ENCODE measurements around the gene TRAPPC14. TPM values are rescaled to one million over a fixed set of nuclear protein-coding genes. Genes with fewer than 3 reads are reported as not detected.
A peak's percentile ranks its signal among the peaks of the same experiment; 100 is the strongest.

TRAPPC14 gene
- total and polyA plus RNA-seq, 8 donors, result 10.7 to 33.3 (median 20.3) TPM

DNA sequence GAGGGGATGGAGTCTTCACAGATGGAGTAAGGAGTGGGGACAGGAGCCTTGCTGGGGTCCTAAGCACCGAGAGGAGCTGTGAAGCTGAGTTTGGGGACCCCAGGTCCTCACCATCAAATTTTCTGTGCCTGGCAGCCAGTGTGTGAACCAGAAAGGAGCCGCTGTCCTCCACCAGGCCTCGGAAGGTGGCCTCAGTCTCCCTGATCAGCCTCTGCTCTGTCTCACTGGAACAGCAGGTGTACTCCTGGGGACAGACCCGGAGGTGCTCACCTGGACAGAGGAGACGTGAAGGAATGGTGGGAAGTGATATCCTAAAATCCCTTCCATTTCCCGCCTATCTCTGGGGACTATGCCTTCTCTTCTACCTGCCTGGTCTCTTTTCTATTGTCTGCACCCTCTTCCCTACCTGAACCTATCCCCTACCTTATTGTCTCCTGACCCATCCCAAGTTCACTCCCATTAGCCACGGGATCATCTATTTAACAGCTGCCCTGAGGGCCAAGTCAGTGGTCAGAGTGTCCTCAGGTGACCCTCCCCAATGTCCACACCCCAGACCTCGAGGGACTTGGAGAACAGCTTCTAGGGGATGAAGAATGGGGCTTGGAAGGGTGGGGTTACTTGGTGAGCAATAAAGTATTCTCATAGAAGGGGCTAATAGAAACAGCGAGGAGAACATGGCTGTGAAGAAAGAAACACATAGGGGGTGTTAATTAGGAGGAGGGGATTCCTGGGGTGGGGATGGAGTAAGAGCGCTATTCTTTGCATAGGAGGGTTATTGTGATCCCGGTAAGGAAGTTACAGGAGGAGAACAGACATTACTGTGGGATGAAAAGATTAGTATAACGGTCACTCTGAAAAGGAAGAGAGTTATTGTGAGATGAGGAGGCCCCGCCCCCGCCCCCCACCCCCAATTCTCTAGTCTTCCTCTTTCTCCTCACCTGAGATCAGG is 17.8 kb upstream of the TRAPPC14 start:
- H3K36me3 ChIP-seq, result no peaks in the 10 kb centered on the region
- peak overlapping the region; percentile 39 to 47 (median 44) for H3K4me3 ChIP-seq
- peak overlapping the region in 2 of 5 donors; percentile 3 to 41 for H3K27ac ChIP-seq
- H3K9me3 ChIP-seq, result no peaks in the 10 kb centered on the region
- H3K27me3 ChIP-seq, result peaks cover 6 to 40% (median 7%) of the 10 kb centered on the region in 3 donors
- intact Hi-C loops (cut with DNase I; ENCODE audit: low total_unique reads), result no loop called here
- TF ChIP-seq POLR2AphosphoS5 (IDR thresholded peaks at IDR 0.05), result no peak
- no peak for TF ChIP-seq CTCF (IDR thresholded peaks at IDR 0.05)
- no peak for TF ChIP-seq EP300 (IDR thresholded peaks at IDR 0.05)
- TF ChIP-seq POLR2A (IDR thresholded peaks at IDR 0.05), result no peak
- peaks cover 18 to 24% (median 20%) of the 10 kb centered on the region in 4 donors for H3K4me1 ChIP-seq
- DNase-seq, result no peak
- WGBS, 5 donors, result 48 to 53% (median 52%) methylated on average over 14 of the region's 14 CpGs

DNA sequence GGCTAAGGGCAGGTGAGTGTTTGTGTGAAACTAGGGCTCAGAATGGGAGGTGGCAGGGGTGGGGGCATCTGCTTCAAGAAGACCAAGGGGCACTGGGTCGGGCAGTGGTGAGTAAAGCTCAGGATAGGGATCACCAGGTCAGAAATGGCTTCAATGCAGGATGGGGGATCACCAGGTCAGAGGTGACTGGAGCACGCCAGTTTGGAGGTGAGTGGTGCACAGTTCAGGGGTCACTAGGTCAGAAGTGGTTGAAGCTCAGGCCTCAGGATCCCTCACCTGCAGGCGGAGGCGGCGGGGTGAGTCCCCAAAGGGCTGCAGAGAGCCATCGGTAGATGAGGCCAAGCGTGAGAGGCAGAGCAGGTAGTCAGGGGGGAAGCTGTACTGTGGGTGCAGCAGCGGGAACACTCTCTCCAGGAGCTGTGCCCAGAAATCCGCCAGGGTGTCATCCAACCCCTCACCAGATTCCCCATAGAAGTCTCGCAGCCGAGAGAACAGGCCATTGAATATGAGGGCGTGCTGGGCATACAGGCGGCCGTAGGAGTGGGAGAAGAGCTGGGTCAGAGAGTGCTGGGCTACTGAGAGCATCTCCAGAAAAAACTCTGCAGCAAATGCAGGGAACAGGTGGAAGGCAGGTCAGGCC is 16.9 kb upstream of the TRAPPC14 start:
- H3K27me3 ChIP-seq, result peaks cover 9 to 40% (median 15%) of the 10 kb centered on the region in 3 donors
- no peaks in the 10 kb centered on the region for H3K36me3 ChIP-seq
- H3K4me1 ChIP-seq, result peaks cover 25 to 32% (median 27%) of the 10 kb centered on the region in 4 donors
- no peak overlapping the region for H3K27ac ChIP-seq
- intact Hi-C loops (cut with DNase I; ENCODE audit: low total_unique reads), result no loop called here
- no peak overlapping the region for H3K4me3 ChIP-seq
- TF ChIP-seq POLR2A (IDR thresholded peaks at IDR 0.05) (no peak), POLR2AphosphoS5 (IDR thresholded peaks at IDR 0.05) (no peak), CTCF (IDR thresholded peaks at IDR 0.05) (no peak), EP300 (IDR thresholded peaks at IDR 0.05) (no peak)
- no peaks in the 10 kb centered on the region for H3K9me3 ChIP-seq
- no peak for DNase-seq
- WGBS, 5 donors, result 93 to 95% (median 94%) methylated on average over 12 to 14 of the region's 14 CpGs

GRCh38 chr7:100174582-100174981 is 16.1 kb upstream of the TRAPPC14 start:
- WGBS, 5 donors, result 79 to 90% (median 85%) methylated on average over 3 to 5 of the region's 5 CpGs
- H3K27me3 ChIP-seq, result peaks cover 9 to 40% (median 19%) of the 10 kb centered on the region in 3 donors
- no peaks in the 10 kb centered on the region for H3K36me3 ChIP-seq
- no peak for DNase-seq
- H3K27ac ChIP-seq, result no peak overlapping the region
- no peak overlapping the region for H3K4me3 ChIP-seq
- H3K9me3 ChIP-seq, result no peaks in the 10 kb centered on the region
- H3K4me1 ChIP-seq, result peaks cover 25 to 32% (median 27%) of the 10 kb centered on the region in 4 donors
- intact Hi-C loops (cut with DNase I; ENCODE audit: low total_unique reads), result no loop called here
- TF ChIP-seq EP300 (IDR thresholded peaks at IDR 0.05), result no peak
- no peak for TF ChIP-seq POLR2AphosphoS5 (IDR thresholded peaks at IDR 0.05)
- no peak for TF ChIP-seq POLR2A (IDR thresholded peaks at IDR 0.05)
- TF ChIP-seq CTCF (IDR thresholded peaks at IDR 0.05), result no peak

DNA sequence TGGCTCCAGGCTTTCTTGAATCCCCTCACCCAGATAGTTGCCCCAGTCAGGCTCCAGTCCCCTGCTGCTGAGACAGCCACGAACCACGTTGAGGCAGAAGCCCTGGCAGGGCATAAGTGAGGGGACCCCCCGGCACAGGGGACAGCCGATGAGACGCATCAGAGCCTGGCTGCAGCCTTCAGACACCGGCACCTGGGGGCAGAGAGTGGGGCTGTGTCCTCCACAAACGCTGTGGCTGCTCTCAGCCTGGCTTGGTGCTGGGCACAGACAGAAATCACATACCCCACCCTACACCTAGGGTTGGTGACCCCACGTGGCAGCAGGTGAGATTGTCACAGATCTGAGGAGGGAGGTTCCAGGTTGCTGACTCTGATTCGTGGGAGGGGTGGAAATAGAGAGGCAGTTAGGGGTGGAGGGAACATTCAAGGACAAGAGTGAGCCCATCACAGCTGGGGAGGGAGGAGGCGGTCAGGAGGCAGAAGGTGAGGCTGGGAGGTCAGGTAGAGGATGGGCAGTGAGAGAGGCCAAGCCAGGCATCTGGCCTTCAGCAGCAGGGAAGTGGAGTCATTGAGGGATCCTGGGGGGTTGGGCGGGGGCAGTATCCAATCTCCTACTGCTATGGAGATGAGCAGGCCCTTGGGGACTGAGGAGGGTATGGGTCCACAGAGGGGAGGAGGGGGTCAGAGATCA is 15.4 kb upstream of the TRAPPC14 start:
- TF ChIP-seq EP300 (IDR thresholded peaks at IDR 0.05) (no peak), CTCF (IDR thresholded peaks at IDR 0.05) (no peak)
- Histone ChIP-seq H3K36me3 (no peaks in the 10 kb centered on the region), H3K27ac (no peak overlapping the region), H3K9me3 (no peaks in the 10 kb centered on the region), H3K27me3 (peaks cover 9 to 43% (median 19%) of the 10 kb centered on the region in 3 donors), H3K4me3 (no peak overlapping the region), H3K4me1 (peaks cover 25 to 37% (median 28%) of the 10 kb centered on the region in 4 donors)
- DNase-seq, result no peak
- WGBS, 5 donors, result 75 to 90% (median 85%) methylated on average over 11 of the region's 11 CpGs
- intact Hi-C loops (cut with DNase I; ENCODE audit: low total_unique reads), result no loop called here

Data from stomach (tissue), 9 donors.